Kidney capillary endothelial cell (primary cell): Measurements from ENCODE around the gene HSFY1.
"Not testable (repeated sequence)": the region's sequence is repeated elsewhere in the genome, so short reads cannot be mapped to it uniquely, and the experiment has no call there.

Experiments used
- DNase-seq: peaks from one replicate; pipeline ENCODE4 v3.0.0-alpha.2; 2018; ENCODE audit warnings: low spot score

Gene HSFY1

GRCh38 chrY:18546420-18546819, at the start of gene HSFY1:
HSFY1 (plus strand) TSS chrY:18546720; CDS start chrY:18546788, 68 bp downstream.
- not testable (repeated sequence) for DNase-seq

GRCh38 chrY:18504266-18504665, 42.3 kb upstream of the HSFY1 start:
- DNase-seq = not testable (repeated sequence)

- not testable (repeated sequence) for DNase-seq
Measured at GRCh38 chrY:18530995-18531655, 15.4 kb upstream of the HSFY1 start.

GRCh38 chrY:18538952-18539351, 7.6 kb upstream of the HSFY1 start:
- DNase-seq = not testable (repeated sequence)

DNA sequence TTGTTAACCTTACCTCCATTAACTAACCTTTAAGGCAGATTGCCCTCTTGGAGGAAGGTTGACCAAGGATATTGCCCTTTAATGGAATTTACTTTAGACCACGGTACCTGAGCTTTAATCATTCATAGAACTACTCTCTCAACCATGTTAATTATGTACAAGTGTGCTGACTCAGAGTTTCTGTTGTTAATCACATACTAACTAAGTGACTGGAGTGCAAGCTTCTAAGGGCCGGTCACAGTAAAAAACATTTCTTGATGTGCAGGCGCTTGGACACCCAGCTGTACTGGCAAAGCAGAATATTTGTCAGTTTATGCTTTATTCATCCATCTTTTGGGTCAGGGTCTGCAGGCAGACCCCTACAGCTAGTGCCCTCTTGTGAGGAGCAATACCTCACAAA, 6.6 kb downstream of the HSFY1 start:
- DNase-seq = not testable (repeated sequence)

GRCh38 chrY:18565915-18566314, 19.4 kb downstream of the HSFY1 start:
- not testable (repeated sequence) for DNase-seq
